Upper lobe of right lung (tissue), 1 donor: ENCODE measurements around the gene FAM174C. TPM values are rescaled to one million over a fixed set of nuclear protein-coding genes. Genes with fewer than 3 reads are reported as not detected.

Source experiments
- ATAC-seq: fragments of 200-7000 bp; cut with Tn5 transposase; one replicate; pipeline ENCODE4 v1.9.1; 2020; ENCODE audit warnings: mild to moderate bottlenecking, moderate library complexity
- DNase-seq: peaks from one replicate; pipeline ENCODE4 v3.0.0-alpha.2; 2020
- H3K27ac ChIP-seq: fragments of 200-600 bp; one replicate; pipeline ENCODE4 v1.8.0; 2022
- H3K27me3 ChIP-seq: fragments of 200-600 bp; one replicate; pipeline ENCODE4 v1.8.0; 2022; ENCODE audit warnings: mild to moderate bottlenecking
- H3K36me3 ChIP-seq: fragments of 200-600 bp; one replicate; pipeline ENCODE4 v1.8.0; 2022
- H3K4me1 ChIP-seq: fragments of 200-600 bp; one replicate; pipeline ENCODE4 v1.8.0; 2022
- H3K4me3 ChIP-seq: fragments of 200-600 bp; one replicate; pipeline ENCODE4 v1.8.0; 2022; ENCODE audit warnings: mild to moderate bottlenecking
- H3K9me3 ChIP-seq: fragments of 200-600 bp; one replicate; pipeline ENCODE4 v1.8.0; 2022
- intact Hi-C: fragments of 100-400 bp; cut with DNase I; formaldehyde crosslinking; loops from one replicate; pipeline ENCODE4 v1.11.0; 2022
- total RNA-seq: library from RNA; stranded (reverse); fragmentation: NEBNext Ultra II Directional; extraction: Animal tissue kit (Norgen Biotek cat#: 25700); gene quantifications from one replicate; pipeline ENCODE4 v1.2.1, GENCODE V29; 2021
- TF ChIP-seq, protein P1 (sequence below): fragments of 200-600 bp; IDR thresholded peaks from one replicate; pipeline ENCODE4 v1.8.0; 2022; ENCODE audit warnings: antibody characterized with exemption
- donor health status: DM: no; HTN: yes; CAD: no; lungs with severe emphysema.

FAM174C gene
- total RNA-seq, 1 donor from 2014 or later, result 41.4 TPM

DNA sequence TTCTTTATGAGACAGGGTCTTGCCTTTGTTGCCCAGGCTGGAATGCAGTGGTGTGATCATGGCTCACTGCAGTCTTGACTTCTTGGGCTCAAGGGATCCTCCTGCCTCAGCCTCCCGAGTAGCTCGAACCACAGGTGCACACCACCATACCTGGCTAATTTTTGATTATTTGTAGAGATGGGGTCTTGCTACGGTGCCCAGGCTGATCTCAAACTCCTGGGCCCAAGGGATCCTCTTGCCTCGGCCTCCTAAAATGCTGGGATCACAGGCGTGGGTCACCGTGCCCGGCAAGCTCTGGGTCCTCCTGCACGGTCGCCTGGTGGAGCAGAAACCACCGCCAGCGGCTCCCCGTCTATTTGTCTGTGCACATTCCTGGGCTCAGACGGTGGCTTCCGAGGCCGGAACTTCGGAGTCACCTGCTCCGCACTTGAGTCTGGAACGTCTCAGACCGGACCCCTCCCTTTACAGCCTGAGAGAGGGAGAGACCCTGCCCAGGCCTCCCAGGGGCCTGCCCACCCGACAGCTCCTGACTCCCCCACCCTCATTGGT is 32.5 kb downstream of the FAM174C start:
- DNase-seq (no peak), ATAC-seq (no peak)
- TF ChIP-seq, protein P1, sequence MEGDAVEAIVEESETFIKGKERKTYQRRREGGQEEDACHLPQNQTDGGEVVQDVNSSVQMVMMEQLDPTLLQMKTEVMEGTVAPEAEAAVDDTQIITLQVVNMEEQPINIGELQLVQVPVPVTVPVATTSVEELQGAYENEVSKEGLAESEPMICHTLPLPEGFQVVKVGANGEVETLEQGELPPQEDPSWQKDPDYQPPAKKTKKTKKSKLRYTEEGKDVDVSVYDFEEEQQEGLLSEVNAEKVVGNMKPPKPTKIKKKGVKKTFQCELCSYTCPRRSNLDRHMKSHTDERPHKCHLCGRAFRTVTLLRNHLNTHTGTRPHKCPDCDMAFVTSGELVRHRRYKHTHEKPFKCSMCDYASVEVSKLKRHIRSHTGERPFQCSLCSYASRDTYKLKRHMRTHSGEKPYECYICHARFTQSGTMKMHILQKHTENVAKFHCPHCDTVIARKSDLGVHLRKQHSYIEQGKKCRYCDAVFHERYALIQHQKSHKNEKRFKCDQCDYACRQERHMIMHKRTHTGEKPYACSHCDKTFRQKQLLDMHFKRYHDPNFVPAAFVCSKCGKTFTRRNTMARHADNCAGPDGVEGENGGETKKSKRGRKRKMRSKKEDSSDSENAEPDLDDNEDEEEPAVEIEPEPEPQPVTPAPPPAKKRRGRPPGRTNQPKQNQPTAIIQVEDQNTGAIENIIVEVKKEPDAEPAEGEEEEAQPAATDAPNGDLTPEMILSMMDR, result no peak
- no peak overlapping the region for H3K4me3 ChIP-seq
- H3K36me3 ChIP-seq, result no peaks in the 10 kb centered on the region
- peaks cover 22% of the 10 kb centered on the region for H3K27me3 ChIP-seq
- no peaks in the 10 kb centered on the region for H3K9me3 ChIP-seq
- no peaks in the 10 kb centered on the region for H3K4me1 ChIP-seq
- intact Hi-C loops, result no loop called here
- no peak overlapping the region for H3K27ac ChIP-seq

DNA sequence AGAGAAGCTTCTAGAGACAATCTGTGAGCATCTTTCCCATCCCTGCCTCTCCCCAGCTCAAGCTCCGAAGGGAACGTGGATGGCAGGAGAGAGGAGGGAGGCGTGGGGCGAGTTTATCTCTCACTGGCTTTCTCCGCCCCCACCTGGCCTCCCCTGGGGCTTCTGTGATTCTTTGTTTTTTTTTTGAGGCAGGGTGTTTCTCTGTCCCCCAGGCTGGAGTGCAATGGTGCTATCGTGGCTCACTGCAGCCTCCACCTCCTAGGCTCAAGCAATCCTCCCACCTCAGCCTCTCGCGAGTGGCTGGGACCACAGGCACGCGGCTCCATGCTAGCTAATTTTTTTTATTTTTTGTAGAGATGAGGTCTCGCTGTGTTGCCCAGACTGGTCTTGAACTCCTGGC is 33.4 kb downstream of the FAM174C start:
- H3K9me3 ChIP-seq, result no peaks in the 10 kb centered on the region
- intact Hi-C loops, result no loop called here
- H3K27ac ChIP-seq, result no peak overlapping the region
- no peak for ATAC-seq
- H3K27me3 ChIP-seq, result peaks cover 31% of the 10 kb centered on the region
- no peaks in the 10 kb centered on the region for H3K36me3 ChIP-seq
- DNase-seq, result no peak
- TF ChIP-seq, protein P1, result no peak
- no peak overlapping the region for H3K4me3 ChIP-seq
- H3K4me1 ChIP-seq, result no peaks in the 10 kb centered on the region

DNA sequence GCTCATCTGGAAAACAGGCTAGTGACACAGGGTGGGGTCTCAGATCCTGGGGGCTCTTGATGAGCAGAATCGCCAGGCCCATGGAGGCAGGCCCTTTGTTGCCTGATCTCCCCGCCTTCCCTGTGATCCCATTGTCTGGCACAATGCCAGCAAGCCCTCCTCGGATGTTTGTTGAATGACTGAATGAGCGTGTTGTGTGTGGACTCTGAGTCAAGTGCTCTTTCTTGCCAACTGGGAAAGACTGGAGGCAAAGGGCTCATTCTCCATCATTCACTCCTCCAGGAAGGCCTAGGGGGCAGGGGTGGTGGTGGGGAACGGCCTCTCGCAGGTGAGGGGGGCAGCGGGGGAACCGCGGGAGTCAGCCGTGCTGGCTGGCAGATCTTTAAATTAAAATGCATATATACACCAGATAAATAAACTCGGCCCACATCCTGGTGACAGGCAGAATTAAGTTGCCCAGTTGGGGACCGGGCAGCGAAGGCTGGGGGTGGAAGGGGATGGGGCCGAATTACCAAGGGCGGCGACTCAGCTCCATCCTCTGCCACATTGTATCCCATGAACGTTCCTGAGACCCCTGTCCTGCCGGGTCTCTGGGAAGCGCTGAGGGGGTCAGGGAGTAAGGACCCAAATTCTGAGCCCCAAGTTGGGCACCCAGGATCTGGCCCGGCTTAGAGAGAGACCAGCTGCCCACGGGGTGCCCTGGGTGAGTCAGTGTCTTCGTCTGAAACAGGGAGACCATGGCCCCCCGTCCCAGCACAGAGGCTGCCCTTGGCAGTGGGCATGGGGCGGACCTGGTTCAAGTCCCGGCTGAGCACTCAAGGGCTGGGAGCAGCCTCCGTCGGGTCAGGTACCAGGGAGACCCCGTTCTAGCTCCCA is 34.9 kb downstream of the FAM174C start:
- TF ChIP-seq, protein P1, result no peak
- DNase-seq (no peak), ATAC-seq (no peak)
- Histone ChIP-seq H3K27ac (no peak overlapping the region), H3K9me3 (no peaks in the 10 kb centered on the region), H3K4me3 (no peak overlapping the region), H3K4me1 (no peaks in the 10 kb centered on the region), H3K27me3 (peaks cover 46% of the 10 kb centered on the region), H3K36me3 (no peaks in the 10 kb centered on the region)
- intact Hi-C loops, result no loop called here

DNA sequence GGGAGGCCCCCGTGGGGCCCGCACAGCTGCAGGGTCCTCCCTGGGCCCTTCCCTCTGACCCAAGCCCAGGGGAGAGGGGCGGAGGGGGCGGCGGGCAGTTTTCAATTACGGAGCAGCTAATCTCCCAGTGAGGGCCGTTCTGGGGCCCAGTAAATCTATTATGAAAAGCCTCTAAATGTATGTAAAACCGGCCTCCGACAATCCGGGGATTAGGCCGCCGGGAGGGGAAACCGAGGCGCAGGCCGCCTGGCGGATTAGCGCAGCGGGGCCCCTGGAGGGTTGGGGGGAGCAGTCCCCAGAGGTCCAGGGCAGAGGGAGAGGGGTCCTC is 35.5 kb downstream of the FAM174C start:
- ATAC-seq, result no peak
- TF ChIP-seq, protein P1, result no peak
- no peak for DNase-seq
- H3K27ac ChIP-seq, result no peak overlapping the region
- no peak overlapping the region for H3K4me3 ChIP-seq
- H3K9me3 ChIP-seq, result no peaks in the 10 kb centered on the region
- peaks cover 52% of the 10 kb centered on the region for H3K27me3 ChIP-seq
- no peaks in the 10 kb centered on the region for H3K36me3 ChIP-seq
- intact Hi-C loops, result no loop called here
- no peaks in the 10 kb centered on the region for H3K4me1 ChIP-seq

DNA sequence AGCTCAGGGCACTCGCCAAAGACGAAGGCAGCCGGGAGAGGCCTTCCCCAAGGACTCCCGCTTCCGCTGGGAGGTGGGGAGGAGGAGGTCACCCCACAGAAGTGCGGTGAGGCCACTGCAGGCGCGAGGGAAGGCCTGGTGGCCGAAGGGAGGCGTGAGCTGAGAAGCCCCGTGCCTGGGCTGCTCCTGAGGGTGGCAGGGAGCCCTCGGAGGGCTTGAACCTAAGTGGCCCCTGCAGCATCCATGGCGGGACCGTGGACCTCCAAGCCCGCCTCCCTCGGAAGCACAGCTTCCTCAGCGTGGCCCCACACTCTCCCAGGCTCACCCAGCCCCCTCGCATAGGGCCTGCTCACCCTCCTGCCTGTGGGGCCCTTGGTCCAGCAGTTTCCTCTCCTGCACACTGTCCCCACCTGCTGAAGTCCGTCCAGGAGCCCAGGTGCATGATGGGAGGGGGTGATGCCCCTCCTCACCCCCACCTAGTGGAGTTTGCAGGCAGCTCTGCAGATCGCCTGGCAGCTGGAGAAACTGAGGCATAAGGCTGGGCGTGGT is 36.3 kb downstream of the FAM174C start:
- H3K9me3 ChIP-seq, result no peaks in the 10 kb centered on the region
- intact Hi-C loops, result no loop called here
- no peak overlapping the region for H3K4me3 ChIP-seq
- H3K27me3 ChIP-seq, result peaks cover 60% of the 10 kb centered on the region
- H3K4me1 ChIP-seq, result no peaks in the 10 kb centered on the region
- DNase-seq, result no peak
- TF ChIP-seq, protein P1, result no peak
- no peaks in the 10 kb centered on the region for H3K36me3 ChIP-seq
- no peak overlapping the region for H3K27ac ChIP-seq
- ATAC-seq, result no peak
